GM13977 (cell line): ENCODE results near the gene ADNP.

Experiments used
- DNase-seq: peaks from one replicate; pipeline ENCODE4 v3.0.0; 2012; ENCODE audit warnings: low spot score
- in situ Hi-C: fragments of 300-500 bp; cut with MboI; formaldehyde crosslinking; loops from one replicate; pipeline ENCODE4 v1.12.0; 2022; ENCODE audit warnings: low sequenced_read_pairs, low pct_unique_long_range_greater_than_20kb, mixed read lengths, inconsistent platforms; ENCODE audit not compliant: unreplicated experiment
- TF ChIP-seq, protein P1 (sequence below): IDR thresholded peaks from 2 replicates; pipeline ENCODE4 v1.5.1; 2012; ENCODE audit warnings: mild to moderate bottlenecking, control low read depth; ENCODE audit not compliant: insufficient read depth; ENCODE audit errors: extremely low read depth, missing control alignments

ADNP gene

DNA sequence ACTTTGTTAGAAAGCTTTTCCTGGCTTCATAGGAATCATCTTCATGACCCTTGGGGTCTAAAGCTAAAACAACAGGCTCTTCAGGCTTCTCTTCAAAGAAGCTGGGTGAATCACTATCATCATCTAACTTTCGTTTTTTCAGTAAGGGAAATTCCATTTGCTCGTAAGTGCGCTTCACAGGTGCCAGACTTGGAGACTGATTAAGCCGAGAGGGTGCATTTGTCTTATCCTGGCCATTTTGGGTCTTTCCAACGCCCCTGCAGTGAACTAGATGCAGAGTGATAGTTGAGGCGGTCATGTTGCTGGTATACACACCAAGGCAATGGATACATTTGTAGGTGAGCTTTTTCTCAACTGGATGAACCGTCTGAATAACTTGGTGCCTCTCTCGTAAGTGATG, 38.8 kb downstream of the ADNP start:
- in situ Hi-C loops = no loop called here
- DNase-seq = no peak

DNA sequence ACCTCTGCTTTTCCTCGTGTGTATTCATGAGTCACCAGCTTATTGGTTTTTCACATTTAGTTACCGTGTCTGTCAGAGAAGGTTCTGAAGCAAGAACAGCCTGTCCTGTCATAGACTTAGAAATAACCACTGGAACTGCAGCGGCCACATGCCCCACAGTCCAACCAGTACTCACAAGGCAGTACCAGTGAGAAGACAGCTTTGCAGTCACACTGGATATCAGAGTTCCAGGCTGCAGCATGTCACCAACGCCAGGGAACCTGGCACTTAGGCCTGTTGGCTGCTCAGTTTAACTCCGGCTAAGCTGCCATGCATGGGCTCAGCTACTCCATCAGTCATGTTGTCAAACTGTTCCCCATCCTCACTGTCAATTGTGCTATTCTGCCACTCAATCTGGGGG, 40.1 kb downstream of the ADNP start:
- TF ChIP-seq, protein P1, sequence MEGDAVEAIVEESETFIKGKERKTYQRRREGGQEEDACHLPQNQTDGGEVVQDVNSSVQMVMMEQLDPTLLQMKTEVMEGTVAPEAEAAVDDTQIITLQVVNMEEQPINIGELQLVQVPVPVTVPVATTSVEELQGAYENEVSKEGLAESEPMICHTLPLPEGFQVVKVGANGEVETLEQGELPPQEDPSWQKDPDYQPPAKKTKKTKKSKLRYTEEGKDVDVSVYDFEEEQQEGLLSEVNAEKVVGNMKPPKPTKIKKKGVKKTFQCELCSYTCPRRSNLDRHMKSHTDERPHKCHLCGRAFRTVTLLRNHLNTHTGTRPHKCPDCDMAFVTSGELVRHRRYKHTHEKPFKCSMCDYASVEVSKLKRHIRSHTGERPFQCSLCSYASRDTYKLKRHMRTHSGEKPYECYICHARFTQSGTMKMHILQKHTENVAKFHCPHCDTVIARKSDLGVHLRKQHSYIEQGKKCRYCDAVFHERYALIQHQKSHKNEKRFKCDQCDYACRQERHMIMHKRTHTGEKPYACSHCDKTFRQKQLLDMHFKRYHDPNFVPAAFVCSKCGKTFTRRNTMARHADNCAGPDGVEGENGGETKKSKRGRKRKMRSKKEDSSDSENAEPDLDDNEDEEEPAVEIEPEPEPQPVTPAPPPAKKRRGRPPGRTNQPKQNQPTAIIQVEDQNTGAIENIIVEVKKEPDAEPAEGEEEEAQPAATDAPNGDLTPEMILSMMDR = no peak
- in situ Hi-C loops = no loop called here
- no peak for DNase-seq

More for the DNA sequence above, 38.8 kb downstream of the ADNP start:
- TF ChIP-seq, protein P1 = no peak

GRCh38 chr20:50887576-50887975, 43.7 kb downstream of the ADNP start:
- in situ Hi-C loops = no loop called here
- TF ChIP-seq, protein P1 = no peak
- DNase-seq = no peak

- no peak for DNase-seq
- TF ChIP-seq, protein P1 = no peak
- in situ Hi-C loops = no loop called here
Observed at GRCh38 chr20:50886184-50886790, 45.0 kb downstream of the ADNP start.

DNA sequence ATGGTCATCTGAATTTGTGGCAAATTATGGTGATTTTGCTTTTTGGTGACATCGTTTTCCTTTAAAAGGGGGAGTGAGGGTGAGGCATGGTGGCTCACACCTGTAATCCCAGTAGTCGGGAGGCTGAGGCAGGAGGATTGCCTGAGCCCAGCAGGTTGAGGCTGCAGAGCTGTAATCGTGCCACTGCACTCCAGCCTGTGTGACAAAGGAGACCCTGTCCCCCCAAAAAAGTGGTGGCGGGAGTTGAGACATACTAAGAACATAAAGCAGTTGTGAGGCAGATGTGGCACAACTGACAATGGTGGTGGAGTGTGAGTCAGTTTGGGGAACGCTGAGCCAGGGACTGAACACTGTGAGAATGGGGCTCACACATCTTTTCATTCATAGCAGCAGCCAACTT, 45.5 kb downstream of the ADNP start:
- DNase-seq = no peak
- in situ Hi-C loops = no loop called here
- TF ChIP-seq, protein P1 = no peak

DNA sequence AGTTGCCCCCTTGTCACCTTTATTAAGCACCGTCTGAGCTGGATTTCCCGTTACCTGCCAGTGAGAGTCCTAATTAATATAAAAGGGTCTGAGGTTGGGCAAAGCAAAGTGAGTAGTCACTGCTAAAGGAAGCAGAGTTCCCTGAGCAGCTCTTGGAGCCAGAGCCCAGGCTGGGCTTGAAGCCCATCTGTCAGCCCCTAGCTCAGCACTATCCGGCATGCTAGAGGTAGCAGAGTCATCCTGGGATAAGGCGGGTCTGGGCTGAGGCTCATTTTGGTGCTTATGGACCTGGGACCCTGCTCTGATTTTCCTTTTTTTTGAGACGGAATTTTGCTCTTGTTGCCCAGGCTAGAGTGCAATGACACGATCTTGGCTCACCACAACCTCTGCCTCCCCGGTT, 46.2 kb downstream of the ADNP start:
- no peak for DNase-seq
- in situ Hi-C loops = no loop called here
- TF ChIP-seq, protein P1 = no peak
